Prostate gland (tissue), 2 donors: Measurements from ENCODE around the gene PPP2R2B.

ENCODE experiments used
- POLR2A ChIP-seq: fragments of 450-650 bp; IDR thresholded peaks from one replicate; pipeline ENCODE4 v1.6.1; 2016; ENCODE audit warnings: antibody characterized with exemption, mild to moderate bottlenecking
- POLR2AphosphoS5 ChIP-seq: sonication (generic); formaldehyde crosslinking; IDR thresholded peaks from one replicate; pipeline ENCODE4 v1.6.1; 2017; ENCODE audit warnings: antibody characterized with exemption
- TF ChIP-seq, protein P1 (sequence below), 4 experiments: fragments of 200-600 bp in 2 of 4; fragments of 450-650 bp in 2 of 4; sonication (generic) in 2 of 4; IDR thresholded peaks; 1 replicate in 3 of 4; 2 replicates in 1 of 4; pipeline ENCODE4 v1.5.1; 2016 to 2019; ENCODE audit warnings: antibody characterized with exemption in 4 of 4, mild to moderate bottlenecking in 2 of 4, moderate library complexity in 2 of 4

DNA sequence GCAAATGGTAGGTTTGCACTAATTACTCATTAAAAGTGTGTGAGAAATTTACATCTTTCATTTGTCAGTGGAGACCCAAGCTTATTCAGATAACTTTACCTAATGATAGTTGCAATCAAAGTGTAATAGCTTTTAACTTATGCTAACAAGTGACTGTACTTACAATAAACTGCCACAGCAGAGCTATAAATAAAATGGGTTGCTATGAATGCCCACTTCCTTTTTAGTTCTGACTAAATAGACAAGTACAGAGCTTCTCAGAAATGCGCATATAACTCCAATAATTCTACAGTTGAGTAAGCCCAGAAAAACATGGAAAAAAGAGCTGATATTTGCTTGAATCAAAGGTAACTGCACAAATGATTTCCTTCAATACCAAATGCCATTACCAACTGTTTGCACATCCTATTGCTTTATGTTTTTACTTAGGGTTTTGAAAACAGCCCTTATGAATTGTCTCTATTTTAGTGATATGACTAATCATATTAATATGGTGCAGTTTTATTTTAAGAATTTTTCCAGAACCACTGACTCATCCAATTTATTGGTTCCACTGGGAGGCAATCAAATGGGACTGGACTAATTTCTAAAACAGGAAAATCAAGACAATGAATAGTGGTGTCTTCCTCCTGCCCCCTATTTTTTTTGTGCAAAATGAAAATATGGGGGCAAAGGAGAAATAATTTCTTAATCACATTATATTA lies 84.1 kb downstream of the PPP2R2B start:
- TF ChIP-seq, protein P1, sequence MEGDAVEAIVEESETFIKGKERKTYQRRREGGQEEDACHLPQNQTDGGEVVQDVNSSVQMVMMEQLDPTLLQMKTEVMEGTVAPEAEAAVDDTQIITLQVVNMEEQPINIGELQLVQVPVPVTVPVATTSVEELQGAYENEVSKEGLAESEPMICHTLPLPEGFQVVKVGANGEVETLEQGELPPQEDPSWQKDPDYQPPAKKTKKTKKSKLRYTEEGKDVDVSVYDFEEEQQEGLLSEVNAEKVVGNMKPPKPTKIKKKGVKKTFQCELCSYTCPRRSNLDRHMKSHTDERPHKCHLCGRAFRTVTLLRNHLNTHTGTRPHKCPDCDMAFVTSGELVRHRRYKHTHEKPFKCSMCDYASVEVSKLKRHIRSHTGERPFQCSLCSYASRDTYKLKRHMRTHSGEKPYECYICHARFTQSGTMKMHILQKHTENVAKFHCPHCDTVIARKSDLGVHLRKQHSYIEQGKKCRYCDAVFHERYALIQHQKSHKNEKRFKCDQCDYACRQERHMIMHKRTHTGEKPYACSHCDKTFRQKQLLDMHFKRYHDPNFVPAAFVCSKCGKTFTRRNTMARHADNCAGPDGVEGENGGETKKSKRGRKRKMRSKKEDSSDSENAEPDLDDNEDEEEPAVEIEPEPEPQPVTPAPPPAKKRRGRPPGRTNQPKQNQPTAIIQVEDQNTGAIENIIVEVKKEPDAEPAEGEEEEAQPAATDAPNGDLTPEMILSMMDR (IDR thresholded peaks at IDR 0.05), result no peak
- TF ChIP-seq POLR2A (no peak), POLR2AphosphoS5 (no peak)
